ENCODE results near the gene GLCCI1. TPM values are rescaled to one million over a fixed set of nuclear protein-coding genes. Genes with fewer than 3 reads are reported as not detected.

GLCCI1 gene
- total RNA-seq, 1 donor from 2014 or later = 2.1 TPM

GRCh38 chr7:8125680-8126444, 157.3 kb downstream of the GLCCI1 start:
- DNase-seq (ENCODE audit: low read depth) = peak; percentile 29
- Histone ChIP-seq H3K36me3 (ENCODE audit: control insufficient read depth, insufficient read depth, low read length) (no peaks in the 10 kb centered on the region), H3K27me3 (ENCODE audit: control insufficient read depth, insufficient read depth, low read length) (no peaks in the 10 kb centered on the region), H3K4me3 (ENCODE audit: low read depth, low read length) (no peak overlapping the region)
- TF ChIP-seq CTCF (IDR thresholded peaks at IDR 0.05; ENCODE audit: insufficient read depth, low read length, severe bottlenecking) = no peak
- FAIRE-seq = peak; percentile 62

- no peak for TF ChIP-seq CTCF (IDR thresholded peaks at IDR 0.05; ENCODE audit: insufficient read depth, low read length, severe bottlenecking)
- FAIRE-seq (no peak), DNase-seq (ENCODE audit: low read depth) (no peak)
- H3K36me3 ChIP-seq (ENCODE audit: control insufficient read depth, insufficient read depth, low read length) = no peaks in the 10 kb centered on the region
- no peaks in the 10 kb centered on the region for H3K27me3 ChIP-seq (ENCODE audit: control insufficient read depth, insufficient read depth, low read length)
- H3K4me3 ChIP-seq (ENCODE audit: low read depth, low read length) = no peak overlapping the region
These were observed 158.1 kb downstream of the GLCCI1 start for GRCh38 chr7:8126601-8127167.

- Histone ChIP-seq H3K4me3 (ENCODE audit: low read depth, low read length) (no peak overlapping the region), H3K36me3 (ENCODE audit: control insufficient read depth, insufficient read depth, low read length) (no peaks in the 10 kb centered on the region), H3K27me3 (ENCODE audit: control insufficient read depth, insufficient read depth, low read length) (no peaks in the 10 kb centered on the region)
- FAIRE-seq = no peak
- DNase-seq (ENCODE audit: low read depth) = no peak
- TF ChIP-seq CTCF (IDR thresholded peaks at IDR 0.05; ENCODE audit: insufficient read depth, low read length, severe bottlenecking) = no peak
These were observed 160.1 kb downstream of the GLCCI1 start for GRCh38 chr7:8128449-8129317.

- H3K36me3 ChIP-seq (ENCODE audit: control insufficient read depth, insufficient read depth, low read length) = no peaks in the 10 kb centered on the region
- DNase-seq (ENCODE audit: low read depth) (no peak), FAIRE-seq (no peak)
- H3K4me3 ChIP-seq (ENCODE audit: low read depth, low read length) = no peak overlapping the region
- TF ChIP-seq CTCF (IDR thresholded peaks at IDR 0.05; ENCODE audit: insufficient read depth, low read length, severe bottlenecking) = no peak
- H3K27me3 ChIP-seq (ENCODE audit: control insufficient read depth, insufficient read depth, low read length) = no peaks in the 10 kb centered on the region
These were observed 160.7 kb downstream of the GLCCI1 start for GRCh38 chr7:8129318-8129659.

GRCh38 chr7:8130663-8131062, 162.1 kb downstream of the GLCCI1 start:
- Histone ChIP-seq H3K27me3 (ENCODE audit: control insufficient read depth, insufficient read depth, low read length) (no peaks in the 10 kb centered on the region), H3K4me3 (ENCODE audit: low read depth, low read length) (no peak overlapping the region), H3K36me3 (ENCODE audit: control insufficient read depth, insufficient read depth, low read length) (no peaks in the 10 kb centered on the region)
- no peak for TF ChIP-seq CTCF (IDR thresholded peaks at IDR 0.05; ENCODE audit: insufficient read depth, low read length, severe bottlenecking)
- FAIRE-seq (no peak), DNase-seq (ENCODE audit: low read depth) (no peak)

Data from bronchial epithelial cell (primary cell).